Astrocyte (in vitro differentiated cells and primary cell): ENCODE results near the gene PRDX3. TPM values are rescaled to one million over a fixed set of nuclear protein-coding genes. Genes with fewer than 3 reads are reported as not detected.

Experiments
- DNase-seq: peaks from one replicate; pipeline ENCODE4 v3.0.0-alpha.2; 2010; ENCODE audit warnings: low read depth
- FAIRE-seq: peaks from 2 replicates; lab custom pipeline; 2011; peaks lifted over from hg19 to GRCh38; lab: Jason Lieb, UNC
- H2AFZ ChIP-seq: 2 replicates; pipeline ENCODE4 v1.6.0; 2012; ENCODE audit warnings: low read depth, low read length, inconsistent platforms
- H3K27ac ChIP-seq: 2 replicates; pipeline ENCODE4 v1.5.1; 2011; ENCODE audit warnings: low read depth, low read length, inconsistent platforms
- H3K27me3 ChIP-seq: 2 replicates; pipeline ENCODE4 v1.6.0; 2011; ENCODE audit warnings: low read length, inconsistent platforms; ENCODE audit not compliant: insufficient read depth
- H3K36me3 ChIP-seq: 2 replicates; pipeline ENCODE4 v1.5.1; 2011; ENCODE audit warnings: low read length, inconsistent platforms; ENCODE audit not compliant: insufficient read depth
- H3K4me1 ChIP-seq: 2 replicates; pipeline ENCODE4 v1.5.1; 2011; ENCODE audit warnings: low read length, inconsistent platforms; ENCODE audit not compliant: insufficient read depth
- H3K4me2 ChIP-seq: 2 replicates; pipeline ENCODE4 v1.6.0; 2012; ENCODE audit warnings: low read length, inconsistent platforms
- H3K4me3 ChIP-seq: 2 replicates; pipeline ENCODE4 v1.5.1; 2011; ENCODE audit warnings: low read depth, mild to moderate bottlenecking, low read length, inconsistent platforms; ENCODE audit not compliant: insufficient read depth
- H3K79me2 ChIP-seq: 2 replicates; pipeline ENCODE4 v1.6.0; 2012; ENCODE audit warnings: mild to moderate bottlenecking, low read length, inconsistent platforms; ENCODE audit not compliant: insufficient read depth
- H3K9ac ChIP-seq: 2 replicates; pipeline ENCODE4 v1.6.0; 2012; ENCODE audit warnings: mild to moderate bottlenecking, low read length, inconsistent platforms
- H3K9me3 ChIP-seq: 2 replicates; pipeline ENCODE4 v1.5.1; 2012; ENCODE audit warnings: low read depth, mild to moderate bottlenecking, low read length, inconsistent platforms; ENCODE audit not compliant: insufficient read depth
- H4K20me1 ChIP-seq: 2 replicates; pipeline ENCODE4 v1.6.0; 2012; ENCODE audit warnings: low read length, inconsistent platforms; ENCODE audit not compliant: insufficient read depth
- H3K27ac Mint-ChIP-seq: one replicate; pipeline ENCODE4 v1.8.0; 2021; ENCODE audit warnings: mild to moderate bottlenecking, mixed read lengths; ENCODE audit not compliant: unreplicated experiment
- H3K27me3 Mint-ChIP-seq: one replicate; pipeline ENCODE4 v1.8.0; 2021; ENCODE audit warnings: low read depth, mixed read lengths; ENCODE audit not compliant: unreplicated experiment
- H3K36me3 Mint-ChIP-seq: one replicate; pipeline ENCODE4 v1.8.0; 2021; ENCODE audit warnings: low read depth, mixed read lengths; ENCODE audit not compliant: unreplicated experiment
- H3K4me1 Mint-ChIP-seq: one replicate; pipeline ENCODE4 v1.8.0; 2021; ENCODE audit warnings: low read depth, mixed read lengths; ENCODE audit not compliant: unreplicated experiment
- H3K4me3 Mint-ChIP-seq: one replicate; pipeline ENCODE4 v1.8.0; 2021; ENCODE audit warnings: mild to moderate bottlenecking, moderate library complexity, mixed read lengths; ENCODE audit not compliant: unreplicated experiment
- H3K9me3 Mint-ChIP-seq: one replicate; pipeline ENCODE4 v1.8.0; 2021; ENCODE audit warnings: mild to moderate bottlenecking, mixed read lengths; ENCODE audit not compliant: unreplicated experiment
- CTCF ChIP-seq: IDR thresholded peaks from 2 replicates; pipeline ENCODE4 v1.5.1; 2011; ENCODE audit warnings: low read depth, mild to moderate bottlenecking, inconsistent platforms, low read length, moderate library complexity; ENCODE audit not compliant: insufficient read depth
- EZH2 ChIP-seq: IDR thresholded peaks from 2 replicates; pipeline ENCODE4 v1.6.1; 2012; ENCODE audit warnings: mild to moderate bottlenecking, low read length, inconsistent platforms; ENCODE audit not compliant: insufficient read depth
- total RNA-seq: library from RNA; stranded (reverse); gene quantifications from 2 replicates; pipeline ENCODE4 v1.2.1, GENCODE V29; 2021

The PRDX3 gene
- total RNA-seq, 1 donor from 2014 or later, result 127 TPM

DNA sequence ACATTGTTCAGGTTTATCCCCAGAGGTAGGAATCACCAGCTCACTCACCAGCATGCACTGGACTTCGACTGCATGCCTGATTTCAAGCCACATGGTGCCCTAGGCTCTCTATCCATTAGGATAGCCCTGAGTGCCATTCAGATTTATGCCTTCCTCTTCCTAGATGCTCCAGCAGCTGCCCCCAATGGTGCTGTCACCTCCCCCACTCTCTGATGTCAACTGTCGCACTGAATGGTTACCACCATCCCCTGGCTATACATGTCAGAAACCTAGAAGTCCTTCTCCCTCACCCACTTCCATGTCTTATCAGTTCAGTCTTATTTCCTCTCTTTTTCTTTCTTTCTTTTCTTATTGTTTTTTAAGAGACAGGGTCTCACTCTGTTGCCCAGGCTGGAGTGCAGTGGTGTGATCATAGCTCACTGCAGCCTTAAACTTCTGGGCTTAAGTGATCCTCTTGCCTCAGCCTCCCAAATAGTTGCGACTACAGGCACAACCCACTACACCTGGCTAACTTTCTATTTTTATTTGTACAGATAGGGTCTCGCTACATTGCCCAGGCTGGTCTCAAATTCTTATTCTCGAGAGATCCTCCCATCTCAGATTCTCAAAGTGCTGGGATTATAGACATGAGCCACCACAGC, 16.0 kb downstream of the PRDX3 start:
- DNase-seq (no peak), FAIRE-seq (no peak)
- Mint-ChIP-seq H3K27me3 (no peaks in the 10 kb centered on the region), H3K4me1 (peaks cover 7% of the 10 kb centered on the region), H3K36me3 (peaks cover 10% of the 10 kb centered on the region), H3K9me3 (no peaks in the 10 kb centered on the region), H3K27ac (no peak overlapping the region), H3K4me3 (no peak overlapping the region)
- H3K27me3 ChIP-seq, result no peaks in the 10 kb centered on the region
- H3K79me2 ChIP-seq, result peaks cover 4% of the 10 kb centered on the region
- H3K4me2 ChIP-seq, result peak overlapping the region; percentile 50
- no peak overlapping the region for H3K9ac ChIP-seq
- peaks cover 7% of the 10 kb centered on the region for H4K20me1 ChIP-seq
- no peaks in the 10 kb centered on the region for H3K9me3 ChIP-seq
- TF ChIP-seq CTCF, result no peak
- no peak for TF ChIP-seq EZH2
- peaks cover 3% of the 10 kb centered on the region for H3K36me3 ChIP-seq
- no peak overlapping the region for H3K4me3 ChIP-seq
- H3K4me1 ChIP-seq, result peaks cover 3% of the 10 kb centered on the region
- H2AFZ ChIP-seq, result no peak overlapping the region
- no peak overlapping the region for H3K27ac ChIP-seq

DNA sequence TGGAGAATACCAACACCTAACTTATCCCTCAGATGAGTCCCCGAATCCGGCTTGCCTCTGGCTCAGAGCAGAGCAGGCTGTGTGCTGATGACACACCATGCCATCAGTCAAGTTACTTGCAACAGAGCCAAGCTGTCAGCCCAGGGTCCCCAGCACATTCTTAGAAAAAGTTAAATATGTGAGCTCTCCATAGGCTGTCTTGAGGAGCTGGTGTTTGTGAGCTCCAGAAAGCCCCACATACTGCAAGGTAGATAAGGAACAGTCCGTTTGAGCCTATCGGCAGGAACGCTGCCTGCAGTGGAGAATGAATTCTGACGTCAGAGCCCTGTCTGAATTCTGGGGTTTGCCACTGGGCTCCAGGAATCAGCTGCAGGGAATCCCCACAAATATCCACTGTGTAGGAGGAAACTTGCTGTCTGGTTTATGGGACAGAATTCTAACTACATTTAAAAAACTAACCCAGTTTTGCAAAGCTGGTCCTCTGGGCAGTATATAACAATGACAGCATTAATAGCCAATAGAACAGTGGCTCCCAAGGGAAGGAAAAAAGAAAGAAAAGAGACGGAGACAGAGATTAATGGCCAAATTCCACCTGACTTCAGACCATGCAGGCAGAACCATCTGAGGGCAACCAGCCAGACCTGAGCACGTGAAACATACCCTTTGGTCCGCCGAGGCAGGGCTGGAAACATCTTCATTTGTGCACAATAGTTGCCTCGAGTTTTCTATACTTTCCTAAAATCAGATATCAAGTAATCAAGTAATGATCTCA, 16.7 kb downstream of the PRDX3 start:
- TF ChIP-seq CTCF (no peak), EZH2 (no peak)
- no peak overlapping the region for H3K9ac ChIP-seq
- no peak overlapping the region for H3K4me3 Mint-ChIP-seq
- peaks cover 7% of the 10 kb centered on the region for H3K4me1 Mint-ChIP-seq
- H3K36me3 ChIP-seq, result peaks cover under 1% of the 10 kb centered on the region
- peaks cover 3% of the 10 kb centered on the region for H3K4me1 ChIP-seq
- H4K20me1 ChIP-seq, result peaks cover 7% of the 10 kb centered on the region
- H2AFZ ChIP-seq, result no peak overlapping the region
- H3K36me3 Mint-ChIP-seq, result peaks cover 10% of the 10 kb centered on the region
- H3K27ac ChIP-seq, result no peak overlapping the region
- H3K4me3 ChIP-seq, result no peak overlapping the region
- peaks cover 4% of the 10 kb centered on the region for H3K79me2 ChIP-seq
- no peaks in the 10 kb centered on the region for H3K27me3 ChIP-seq
- peak overlapping the region; percentile 50 for H3K4me2 ChIP-seq
- peak; percentile 72 for DNase-seq
- H3K27ac Mint-ChIP-seq, result no peak overlapping the region
- H3K9me3 Mint-ChIP-seq, result no peaks in the 10 kb centered on the region
- H3K9me3 ChIP-seq, result no peaks in the 10 kb centered on the region
- H3K27me3 Mint-ChIP-seq, result no peaks in the 10 kb centered on the region
- FAIRE-seq, result no peak

- H3K27me3 ChIP-seq, result no peaks in the 10 kb centered on the region
- no peaks in the 10 kb centered on the region for H3K4me1 ChIP-seq
- no peak for TF ChIP-seq EZH2
- no peak for TF ChIP-seq CTCF
- H3K4me2 ChIP-seq, result no peak overlapping the region
- Mint-ChIP-seq H3K4me1 (peaks cover 7% of the 10 kb centered on the region), H3K9me3 (no peaks in the 10 kb centered on the region), H3K27me3 (no peaks in the 10 kb centered on the region), H3K27ac (no peak overlapping the region), H3K36me3 (peaks cover 25% of the 10 kb centered on the region), H3K4me3 (no peak overlapping the region)
- no peak overlapping the region for H3K27ac ChIP-seq
- H2AFZ ChIP-seq, result no peak overlapping the region
- no peak overlapping the region for H3K4me3 ChIP-seq
- H4K20me1 ChIP-seq, result peaks cover 7% of the 10 kb centered on the region
- H3K36me3 ChIP-seq, result peaks cover 8% of the 10 kb centered on the region
- FAIRE-seq (no peak), DNase-seq (no peak)
- H3K9ac ChIP-seq, result no peak overlapping the region
- no peaks in the 10 kb centered on the region for H3K79me2 ChIP-seq
- H3K9me3 ChIP-seq, result no peaks in the 10 kb centered on the region
Measured at GRCh38 chr10:119159332-119159731, 19.3 kb downstream of the PRDX3 start.
